HepG2 (cell line): ENCODE results near the gene HOXA9. TPM values are rescaled to one million over a fixed set of nuclear protein-coding genes. Genes with fewer than 3 reads are reported as not detected.
A peak's percentile ranks its signal among the peaks of the same experiment; 100 is the strongest.

Experiments used
- GABPB1 ChIP-seq: IDR thresholded peaks from 2 replicates; pipeline ENCODE4 v1.6.1; 2016; ENCODE audit warnings: mild to moderate bottlenecking, missing genetic modification reagents, moderate library complexity, missing compliant biosample characterization
- MAZ ChIP-seq, 2 experiments: sonication (generic) in 1 of 2; formaldehyde crosslinking in 1 of 2; IDR thresholded peaks; 2 replicates each; pipeline versions ENCODE4 v1.5.0 to v1.6.1; 2012 to 2020; ENCODE audit warnings: low read depth in 2 of 2, mild to moderate bottlenecking in 2 of 2, borderline replicate concordance in 1 of 2, improper control_type of control experiment in 1 of 2, low read length in 1 of 2, missing genetic modification reagents in 1 of 2, moderate library complexity in 1 of 2
- MIER3 ChIP-seq: IDR thresholded peaks from 2 replicates; pipeline ENCODE4 v1.6.1; 2016; ENCODE audit warnings: missing compliant biosample characterization, borderline replicate concordance
- RNF2 ChIP-seq: fragments of 450-650 bp; conservative IDR thresholded peaks from 2 replicates; pipeline ENCODE4 v1.6.1; 2016; ENCODE audit warnings: low read depth
- SOX6 ChIP-seq, 2 experiments: fragments of 450-650 bp in 1 of 2; sonication (generic) in 1 of 2; formaldehyde crosslinking in 1 of 2; IDR thresholded peaks; 2 replicates each; pipeline versions ENCODE4 v1.4.0 to v1.6.1; 2017 to 2020; ENCODE audit warnings: antibody characterized with exemption in 1 of 2, mild to moderate bottlenecking in 1 of 2, missing genetic modification reagents in 1 of 2
- TCF12 ChIP-seq, 2 experiments: fragments of 450-650 bp in 1 of 2; sonication (generic) in 1 of 2; formaldehyde crosslinking in 1 of 2; IDR thresholded peaks; 2 replicates each; pipeline versions ENCODE4 v1.6.1 to v1.8.0; 2017 to 2022; ENCODE audit warnings: antibody characterized with exemption in 1 of 2, mild to moderate bottlenecking in 1 of 2, missing genetic modification reagents in 1 of 2, moderate library complexity in 1 of 2
- XRCC5 ChIP-seq: fragments of 200-400 bp; formaldehyde crosslinking; optimal IDR thresholded peaks from 2 replicates; pipeline ENCODE3; 2017; ENCODE audit warnings: mild to moderate bottlenecking, low read length
- ZFY ChIP-seq: sonication (generic); formaldehyde crosslinking; IDR thresholded peaks from 2 replicates; pipeline ENCODE4 v1.4.0; 2020; ENCODE audit warnings: missing genetic modification reagents
- ZNF672 ChIP-seq: sonication (generic); formaldehyde crosslinking; IDR thresholded peaks from 2 replicates; pipeline ENCODE4 v1.8.1; 2022; ENCODE audit warnings: missing genetic modification reagents
- polyA plus RNA-seq, 8 experiments: library from polyadenylated mRNA; depleted of rRNA in 3 of 8; stranded (reverse) in 7 of 8; unstranded in 1 of 8; fragments of >200 nt; fragmentation: Illumina TruSeq in 4 of 8; extraction: Trizol in 4 of 8; gene quantifications; 2 replicates each; pipeline versions ENCODE4 v1.2.1 to v1.2.3, GENCODE V29; 2011 to 2016; ENCODE audit warnings: low read depth in 4 of 8, missing spikeins in 1 of 8, mixed read lengths in 1 of 8; ENCODE audit not compliant: insufficient read depth in 1 of 8
- total RNA-seq, 5 experiments: library from RNA; depleted of rRNA; stranded (reverse); fragments of >200 nt; fragmentation: Illumina TruSeq; extraction: Trizol; gene quantifications; 2 replicates each; pipeline ENCODE4 v1.2.3, GENCODE V29; 2016; ENCODE audit warnings: low read depth in 1 of 5
- TF ChIP-seq, protein P1 (sequence below): sonication (generic); formaldehyde crosslinking; IDR thresholded peaks from 2 replicates; pipeline ENCODE4 v1.4.0; 2020; ENCODE audit warnings: missing genetic modification reagents
- TF ChIP-seq, protein P2 (sequence below): sonication (generic); formaldehyde crosslinking; IDR thresholded peaks from 2 replicates; pipeline ENCODE4 v1.8.1; 2022; ENCODE audit warnings: low read depth, mild to moderate bottlenecking, missing genetic modification reagents
- TF ChIP-seq, protein P3 (sequence below): sonication (generic); formaldehyde crosslinking; IDR thresholded peaks from 2 replicates; pipeline ENCODE4 v1.9.0; 2022; ENCODE audit warnings: missing genetic modification reagents, mild to moderate bottlenecking, borderline replicate concordance
- TF ChIP-seq, protein P4 (sequence below): sonication (generic); formaldehyde crosslinking; IDR thresholded peaks from 2 replicates; pipeline ENCODE4 v1.4.0; 2020; ENCODE audit warnings: missing genetic modification reagents
- TF ChIP-seq, protein P5 (sequence below), 2 experiments: sonication (generic) in 1 of 2; formaldehyde crosslinking in 1 of 2; IDR thresholded peaks; 2 replicates each; pipeline versions ENCODE4 v1.4.0 to v1.6.1; 2018 to 2020; ENCODE audit warnings: missing genetic modification reagents in 2 of 2, borderline replicate concordance in 1 of 2, low read depth in 1 of 2, mild to moderate bottlenecking in 1 of 2, missing biosample characterization in 1 of 2
- TF ChIP-seq, protein P6 (sequence below): sonication (generic); formaldehyde crosslinking; IDR thresholded peaks from 2 replicates; pipeline ENCODE4 v1.8.1; 2023; ENCODE audit warnings: mild to moderate bottlenecking, moderate library complexity, missing genetic modification reagents

HOXA9 gene
- total and polyA plus RNA-seq, 2 of the 13 experiments (the other 11 are each of a cell fraction or from before 2014, with no cell fraction given): not detected

DNA sequence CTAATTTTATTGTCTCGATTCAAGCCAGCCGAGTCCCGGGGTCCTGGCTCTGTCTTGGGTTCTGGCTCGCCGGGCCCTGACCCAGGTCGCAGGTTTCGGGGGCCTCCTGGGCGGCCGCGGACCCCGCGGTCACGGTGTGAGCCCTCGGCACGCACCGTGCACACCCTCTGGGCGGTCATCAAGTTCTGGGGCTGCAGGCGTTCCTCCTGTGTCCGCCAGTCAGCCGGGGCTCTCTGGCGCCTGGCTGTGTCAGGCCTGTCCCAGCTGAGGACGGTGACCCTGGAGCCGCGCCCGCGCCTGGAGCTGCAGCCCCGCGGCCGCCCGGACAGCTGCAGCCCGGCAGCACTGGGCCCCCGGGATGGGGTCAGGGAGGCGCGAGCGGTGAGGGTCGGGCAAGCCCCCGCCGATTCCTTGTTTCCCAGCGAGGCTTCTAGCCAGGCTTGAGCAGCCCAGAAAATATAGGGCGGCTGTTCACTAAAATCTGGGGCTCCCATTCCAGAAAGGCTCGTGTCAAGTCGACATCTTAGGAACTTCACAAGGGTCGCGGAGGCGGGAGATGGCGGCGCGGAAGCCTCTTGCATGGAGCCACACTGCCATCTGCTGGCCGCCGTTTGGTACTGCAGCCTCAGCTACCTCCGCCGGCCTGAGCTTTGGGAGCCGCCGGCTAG is 4.7 kb downstream of the HOXA9 start (continued):
- no peak for TF ChIP-seq SOX6 (IDR thresholded peaks at IDR 0.05)
- TF ChIP-seq SOX6 (CRISPR knock-in tag; IDR thresholded peaks at IDR 0.05): peak; percentile 46; the same call in 1 of the 2 replicates
- TF ChIP-seq, protein P1, sequence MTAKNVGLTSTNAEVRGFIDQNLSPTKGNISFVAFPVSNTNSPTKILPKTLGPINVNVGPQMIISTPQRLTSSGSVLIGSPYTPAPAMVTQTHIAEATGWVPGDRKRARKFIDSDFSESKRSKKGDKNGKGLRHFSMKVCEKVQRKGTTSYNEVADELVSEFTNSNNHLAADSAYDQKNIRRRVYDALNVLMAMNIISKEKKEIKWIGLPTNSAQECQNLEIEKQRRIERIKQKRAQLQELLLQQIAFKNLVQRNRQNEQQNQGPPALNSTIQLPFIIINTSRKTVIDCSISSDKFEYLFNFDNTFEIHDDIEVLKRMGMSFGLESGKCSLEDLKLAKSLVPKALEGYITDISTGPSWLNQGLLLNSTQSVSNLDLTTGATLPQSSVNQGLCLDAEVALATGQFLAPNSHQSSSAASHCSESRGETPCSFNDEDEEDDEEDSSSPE: peak; percentile 71; the same call in 1 of the 2 replicates
- peak; percentile 55; the same call in 1 of the 2 replicates for TF ChIP-seq ZFY
- TF ChIP-seq, protein P2, sequence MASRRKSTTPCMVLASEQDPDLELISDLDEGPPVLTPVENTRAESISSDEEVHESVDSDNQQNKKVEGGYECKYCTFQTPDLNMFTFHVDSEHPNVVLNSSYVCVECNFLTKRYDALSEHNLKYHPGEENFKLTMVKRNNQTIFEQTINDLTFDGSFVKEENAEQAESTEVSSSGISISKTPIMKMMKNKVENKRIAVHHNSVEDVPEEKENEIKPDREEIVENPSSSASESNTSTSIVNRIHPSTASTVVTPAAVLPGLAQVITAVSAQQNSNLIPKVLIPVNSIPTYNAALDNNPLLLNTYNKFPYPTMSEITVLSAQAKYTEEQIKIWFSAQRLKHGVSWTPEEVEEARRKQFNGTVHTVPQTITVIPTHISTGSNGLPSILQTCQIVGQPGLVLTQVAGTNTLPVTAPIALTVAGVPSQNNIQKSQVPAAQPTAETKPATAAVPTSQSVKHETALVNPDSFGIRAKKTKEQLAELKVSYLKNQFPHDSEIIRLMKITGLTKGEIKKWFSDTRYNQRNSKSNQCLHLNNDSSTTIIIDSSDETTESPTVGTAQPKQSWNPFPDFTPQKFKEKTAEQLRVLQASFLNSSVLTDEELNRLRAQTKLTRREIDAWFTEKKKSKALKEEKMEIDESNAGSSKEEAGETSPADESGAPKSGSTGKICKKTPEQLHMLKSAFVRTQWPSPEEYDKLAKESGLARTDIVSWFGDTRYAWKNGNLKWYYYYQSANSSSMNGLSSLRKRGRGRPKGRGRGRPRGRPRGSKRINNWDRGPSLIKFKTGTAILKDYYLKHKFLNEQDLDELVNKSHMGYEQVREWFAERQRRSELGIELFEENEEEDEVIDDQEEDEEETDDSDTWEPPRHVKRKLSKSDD (CRISPR knock-in tag): 0 out of 2 replicates have a peak, but pooled peaks have one; percentile 39
- no peak for TF ChIP-seq ZNF672 (CRISPR knock-in tag)
- no peak for TF ChIP-seq MIER3 (CRISPR knock-in tag)
- TF ChIP-seq GABPB1 (CRISPR knock-in tag): peak; percentile 51; the same call in 1 of the 2 replicates
- TF ChIP-seq, protein P3, sequence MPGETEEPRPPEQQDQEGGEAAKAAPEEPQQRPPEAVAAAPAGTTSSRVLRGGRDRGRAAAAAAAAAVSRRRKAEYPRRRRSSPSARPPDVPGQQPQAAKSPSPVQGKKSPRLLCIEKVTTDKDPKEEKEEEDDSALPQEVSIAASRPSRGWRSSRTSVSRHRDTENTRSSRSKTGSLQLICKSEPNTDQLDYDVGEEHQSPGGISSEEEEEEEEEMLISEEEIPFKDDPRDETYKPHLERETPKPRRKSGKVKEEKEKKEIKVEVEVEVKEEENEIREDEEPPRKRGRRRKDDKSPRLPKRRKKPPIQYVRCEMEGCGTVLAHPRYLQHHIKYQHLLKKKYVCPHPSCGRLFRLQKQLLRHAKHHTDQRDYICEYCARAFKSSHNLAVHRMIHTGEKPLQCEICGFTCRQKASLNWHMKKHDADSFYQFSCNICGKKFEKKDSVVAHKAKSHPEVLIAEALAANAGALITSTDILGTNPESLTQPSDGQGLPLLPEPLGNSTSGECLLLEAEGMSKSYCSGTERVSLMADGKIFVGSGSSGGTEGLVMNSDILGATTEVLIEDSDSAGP (CRISPR knock-in tag): peak; percentile 67; the same call in 1 of the 2 replicates
- TF ChIP-seq, protein P4, sequence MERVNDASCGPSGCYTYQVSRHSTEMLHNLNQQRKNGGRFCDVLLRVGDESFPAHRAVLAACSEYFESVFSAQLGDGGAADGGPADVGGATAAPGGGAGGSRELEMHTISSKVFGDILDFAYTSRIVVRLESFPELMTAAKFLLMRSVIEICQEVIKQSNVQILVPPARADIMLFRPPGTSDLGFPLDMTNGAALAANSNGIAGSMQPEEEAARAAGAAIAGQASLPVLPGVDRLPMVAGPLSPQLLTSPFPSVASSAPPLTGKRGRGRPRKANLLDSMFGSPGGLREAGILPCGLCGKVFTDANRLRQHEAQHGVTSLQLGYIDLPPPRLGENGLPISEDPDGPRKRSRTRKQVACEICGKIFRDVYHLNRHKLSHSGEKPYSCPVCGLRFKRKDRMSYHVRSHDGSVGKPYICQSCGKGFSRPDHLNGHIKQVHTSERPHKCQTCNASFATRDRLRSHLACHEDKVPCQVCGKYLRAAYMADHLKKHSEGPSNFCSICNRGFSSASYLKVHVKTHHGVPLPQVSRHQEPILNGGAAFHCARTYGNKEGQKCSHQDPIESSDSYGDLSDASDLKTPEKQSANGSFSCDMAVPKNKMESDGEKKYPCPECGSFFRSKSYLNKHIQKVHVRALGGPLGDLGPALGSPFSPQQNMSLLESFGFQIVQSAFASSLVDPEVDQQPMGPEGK (CRISPR knock-in tag): 0 out of 2 replicates have a peak, but pooled peaks have one; percentile 27
- peak; percentile 54; the same call in 1 of the 2 replicates for TF ChIP-seq RNF2
- no peak for TF ChIP-seq TCF12 (IDR thresholded peaks at IDR 0.05)
- peak; percentile 57; the same call in 1 of the 2 replicates for TF ChIP-seq TCF12 (CRISPR knock-in tag; IDR thresholded peaks at IDR 0.05)
- no peak for TF ChIP-seq MAZ (IDR thresholded peaks at IDR 0.05; ENCODE audit: borderline replicate concordance, low read depth, low read length)
- peak; percentile 36; the same call in 1 of the 2 replicates for TF ChIP-seq MAZ (CRISPR knock-in tag; IDR thresholded peaks at IDR 0.05; ENCODE audit: low read depth)
- TF ChIP-seq, protein P5, sequence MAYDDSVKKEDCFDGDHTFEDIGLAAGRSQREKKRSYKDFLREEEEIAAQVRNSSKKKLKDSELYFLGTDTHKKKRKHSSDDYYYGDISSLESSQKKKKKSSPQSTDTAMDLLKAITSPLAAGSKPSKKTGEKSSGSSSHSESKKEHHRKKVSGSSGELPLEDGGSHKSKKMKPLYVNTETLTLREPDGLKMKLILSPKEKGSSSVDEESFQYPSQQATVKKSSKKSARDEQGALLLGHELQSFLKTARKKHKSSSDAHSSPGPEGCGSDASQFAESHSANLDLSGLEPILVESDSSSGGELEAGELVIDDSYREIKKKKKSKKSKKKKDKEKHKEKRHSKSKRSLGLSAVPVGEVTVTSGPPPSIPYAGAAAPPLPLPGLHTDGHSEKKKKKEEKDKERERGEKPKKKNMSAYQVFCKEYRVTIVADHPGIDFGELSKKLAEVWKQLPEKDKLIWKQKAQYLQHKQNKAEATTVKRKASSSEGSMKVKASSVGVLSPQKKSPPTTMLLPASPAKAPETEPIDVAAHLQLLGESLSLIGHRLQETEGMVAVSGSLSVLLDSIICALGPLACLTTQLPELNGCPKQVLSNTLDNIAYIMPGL (CRISPR knock-in tag; IDR thresholded peaks at IDR 0.05; ENCODE audit: borderline replicate concordance in 1 of 2, low read depth in 1 of 2): peak; percentile 83 to 87
- TF ChIP-seq, protein P6, sequence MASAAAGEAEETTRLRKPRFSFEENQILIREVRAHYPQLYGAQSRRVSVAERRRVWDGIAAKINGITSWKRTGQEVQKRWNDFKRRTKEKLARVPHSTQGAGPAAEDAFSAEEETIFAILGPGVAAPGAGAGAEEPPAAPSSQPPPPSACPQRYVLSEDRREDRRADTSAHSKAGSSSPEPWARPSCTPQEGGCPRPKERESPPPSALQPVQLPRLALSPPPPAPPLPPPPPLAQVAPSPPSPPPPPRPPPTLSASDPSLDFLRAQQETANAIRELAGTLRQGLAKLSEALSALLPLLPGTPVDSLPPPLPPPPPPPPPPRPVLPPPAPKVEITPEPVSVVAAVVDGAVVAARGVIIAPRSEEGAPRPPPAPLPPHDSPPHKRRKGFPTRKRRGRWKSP (CRISPR knock-in tag): peak; percentile 58; the same call in 1 of the 2 replicates
- TF ChIP-seq XRCC5: peak; percentile 30
